LNCAP (cell line): ENCODE results near the gene LINC01488.

Source experiments
- CTCF ChIP-seq: fragments of 450-650 bp; IDR thresholded peaks from 2 replicates; pipeline ENCODE4 v1.5.1; 2017; ENCODE audit warnings: mild to moderate bottlenecking

Gene LINC01488

GRCh38 chr11:69468911-69469885 is 12.3 kb upstream of the LINC01488 start:
- no peak for TF ChIP-seq CTCF

- TF ChIP-seq CTCF, result no peak
Observed at GRCh38 chr11:69470301-69470700, 11.2 kb upstream of the LINC01488 start.

- TF ChIP-seq CTCF, result no peak
Observed at GRCh38 chr11:69470793-69471728, 10.4 kb upstream of the LINC01488 start.

- TF ChIP-seq CTCF, result no peak
Observed at GRCh38 chr11:69471729-69472540, 9.5 kb upstream of the LINC01488 start.

- TF ChIP-seq CTCF, result no peak
Observed at GRCh38 chr11:69472541-69473275, 8.8 kb upstream of the LINC01488 start.

- no peak for TF ChIP-seq CTCF
Observed at GRCh38 chr11:69473276-69473845, 8.1 kb upstream of the LINC01488 start.
